HepG2 (cell line): Measurements from ENCODE around the gene ZCCHC24.

ENCODE experiments used
- ATF4 ChIP-seq, 2 experiments: fragments of 450-650 bp in 1 of 2; sonication (generic) in 1 of 2; formaldehyde crosslinking; IDR thresholded peaks; 2 replicates each; pipeline versions ENCODE4 v1.5.0 to v1.8.0; 2020 to 2022; ENCODE audit warnings: mild to moderate bottlenecking in 1 of 2, missing genetic modification reagents in 1 of 2
- BCL3 ChIP-seq: sonication (generic); formaldehyde crosslinking; IDR thresholded peaks from 2 replicates; pipeline ENCODE4 v1.5.1; 2020; ENCODE audit warnings: mild to moderate bottlenecking, missing genetic modification reagents, moderate library complexity
- DNMT3B ChIP-seq: conservative IDR thresholded peaks from 2 replicates; pipeline ENCODE4 v1.6.1; 2016; ENCODE audit warnings: missing biosample characterization, control low read depth
- EHMT2 ChIP-seq: fragments of 200-600 bp; sonication (generic); IDR thresholded peaks from 2 replicates; pipeline ENCODE4 v1.7.0; 2017; ENCODE audit warnings: antibody characterized with exemption, low read depth, low read length, borderline replicate concordance
- JUN ChIP-seq: sonication (generic); formaldehyde crosslinking; IDR thresholded peaks from 2 replicates; pipeline ENCODE4 v1.4.0; 2020; ENCODE audit warnings: mild to moderate bottlenecking, missing genetic modification reagents
- POLR2AphosphoS5 ChIP-seq: IDR thresholded peaks from 2 replicates; pipeline ENCODE4 v1.6.1; 2012; ENCODE audit warnings: low read depth, low read length
- ZHX1 ChIP-seq: sonication (generic); formaldehyde crosslinking; IDR thresholded peaks from 2 replicates; pipeline ENCODE4 v1.8.1; 2022; ENCODE audit warnings: low read depth, mild to moderate bottlenecking, missing genetic modification reagents

- TF ChIP-seq EHMT2 (no peak), DNMT3B (no peak), ATF4 (CRISPR knock-in tag; IDR thresholded peaks at IDR 0.05) (no peak), BCL3 (CRISPR knock-in tag) (no peak), ZHX1 (no peak), POLR2AphosphoS5 (no peak), JUN (CRISPR knock-in tag) (no peak)
Measured at GRCh38 chr10:79458483-79458882, 13.1 kb upstream of the ZCCHC24 start.
